ENCODE measurements around the gene TH.

DNA sequence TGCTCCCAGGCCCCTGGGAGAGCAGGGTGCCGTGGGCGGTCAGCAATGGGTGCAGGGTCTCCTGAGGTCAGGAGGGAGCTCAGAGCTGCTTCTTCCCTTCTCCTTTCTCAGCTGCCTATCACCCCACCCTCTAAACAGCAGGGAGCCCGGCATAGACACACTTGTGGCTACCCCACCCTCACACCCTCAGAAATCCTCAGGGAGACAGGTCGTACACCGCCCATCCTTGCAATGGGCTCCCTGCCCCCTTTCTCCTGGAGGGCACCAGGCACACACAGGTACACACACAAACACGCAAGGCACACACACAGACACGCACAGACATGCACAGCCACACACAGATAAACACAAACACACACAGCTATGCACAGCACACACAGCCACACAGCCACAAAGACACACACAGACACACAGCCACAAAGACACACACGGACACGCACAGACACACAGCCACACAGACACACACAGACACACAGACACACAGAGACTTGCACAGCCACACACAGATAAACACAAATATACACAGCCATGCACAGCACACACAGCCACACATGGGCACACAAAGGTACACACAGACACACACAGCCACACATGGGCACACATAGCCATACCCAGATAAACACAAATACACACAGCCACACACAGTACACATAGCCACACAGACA, 44.9 kb upstream of the TH start:
- TF ChIP-seq POLR2AphosphoS5 (IDR thresholded peaks at IDR 0.05) (no peak), POLR2A (IDR thresholded peaks at IDR 0.05; ENCODE audit: low read depth) (no peak), EP300 (IDR thresholded peaks at IDR 0.05) (no peak)
- TF ChIP-seq, protein P1, sequence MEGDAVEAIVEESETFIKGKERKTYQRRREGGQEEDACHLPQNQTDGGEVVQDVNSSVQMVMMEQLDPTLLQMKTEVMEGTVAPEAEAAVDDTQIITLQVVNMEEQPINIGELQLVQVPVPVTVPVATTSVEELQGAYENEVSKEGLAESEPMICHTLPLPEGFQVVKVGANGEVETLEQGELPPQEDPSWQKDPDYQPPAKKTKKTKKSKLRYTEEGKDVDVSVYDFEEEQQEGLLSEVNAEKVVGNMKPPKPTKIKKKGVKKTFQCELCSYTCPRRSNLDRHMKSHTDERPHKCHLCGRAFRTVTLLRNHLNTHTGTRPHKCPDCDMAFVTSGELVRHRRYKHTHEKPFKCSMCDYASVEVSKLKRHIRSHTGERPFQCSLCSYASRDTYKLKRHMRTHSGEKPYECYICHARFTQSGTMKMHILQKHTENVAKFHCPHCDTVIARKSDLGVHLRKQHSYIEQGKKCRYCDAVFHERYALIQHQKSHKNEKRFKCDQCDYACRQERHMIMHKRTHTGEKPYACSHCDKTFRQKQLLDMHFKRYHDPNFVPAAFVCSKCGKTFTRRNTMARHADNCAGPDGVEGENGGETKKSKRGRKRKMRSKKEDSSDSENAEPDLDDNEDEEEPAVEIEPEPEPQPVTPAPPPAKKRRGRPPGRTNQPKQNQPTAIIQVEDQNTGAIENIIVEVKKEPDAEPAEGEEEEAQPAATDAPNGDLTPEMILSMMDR (IDR thresholded peaks at IDR 0.05), result no peak
